SK-N-SH treated with all-trans-retinoic acid at 6 μM for 48 hours (cell line): ENCODE measurements around the gene RAB2B.

Experiments used
- ATAC-seq: fragments of 200-7000 bp; cut with Tn5 transposase; 3 replicates; pipeline ENCODE4 v1.9.1; 2020; ENCODE audit warnings: mild to moderate bottlenecking, moderate library complexity
- ARNTL ChIP-seq: fragments of 450-650 bp; formaldehyde crosslinking; IDR thresholded peaks from 2 replicates; pipeline ENCODE4 v1.5.0; 2020; ENCODE audit warnings: low read depth, mild to moderate bottlenecking, moderate library complexity, borderline replicate concordance
- BACH2 ChIP-seq: fragments of 250-450 bp; sonication (Bioruptor Pico); IDR thresholded peaks from 2 replicates; pipeline ENCODE4 v1.9.0; 2021; ENCODE audit warnings: mild to moderate bottlenecking, borderline replicate concordance
- CREB5 ChIP-seq: fragments of 250-450 bp; sonication (Bioruptor Pico); IDR thresholded peaks from 2 replicates; pipeline ENCODE4 v1.5.1; 2020; ENCODE audit warnings: low read depth, mild to moderate bottlenecking, moderate library complexity
- CSDC2 ChIP-seq: fragments of 250-450 bp; sonication (Bioruptor Pico); IDR thresholded peaks from 2 replicates; pipeline ENCODE4 v1.5.0; 2020; ENCODE audit warnings: mild to moderate bottlenecking, moderate library complexity
- CSRNP3 ChIP-seq: fragments of 250-450 bp; sonication (Bioruptor Pico); IDR thresholded peaks from 2 replicates; pipeline ENCODE4 v1.5.1; 2021; ENCODE audit warnings: mild to moderate bottlenecking, moderate library complexity
- ESRRG ChIP-seq: fragments of 250-450 bp; sonication (Bioruptor Pico); IDR thresholded peaks from 2 replicates; pipeline ENCODE4 v1.6.1; 2021; ENCODE audit warnings: mild to moderate bottlenecking
- GLIS3 ChIP-seq: fragments of 250-450 bp; sonication (Bioruptor Pico); IDR thresholded peaks from 2 replicates; pipeline ENCODE4 v1.5.0; 2020; ENCODE audit warnings: mild to moderate bottlenecking, moderate library complexity
- ISL1 ChIP-seq: fragments of 250-450 bp; sonication (Bioruptor Pico); IDR thresholded peaks from 2 replicates; pipeline ENCODE4 v2.1.2; 2022; ENCODE audit warnings: mild to moderate bottlenecking, moderate library complexity
- OSR1 ChIP-seq: fragments of 250-450 bp; sonication (Bioruptor Pico); IDR thresholded peaks from 2 replicates; pipeline ENCODE4 v1.8.0; 2022; ENCODE audit warnings: moderate library complexity, mild to moderate bottlenecking, inconsistent platforms
- POU6F1 ChIP-seq: fragments of 250-450 bp; sonication (Bioruptor Pico); IDR thresholded peaks from 2 replicates; pipeline ENCODE4 v1.8.0; 2021; ENCODE audit warnings: low read depth, mild to moderate bottlenecking, moderate library complexity, borderline replicate concordance
- PPARA ChIP-seq: fragments of 250-450 bp; sonication (Bioruptor Pico); IDR thresholded peaks from 2 replicates; pipeline ENCODE4 v1.5.0; 2020; ENCODE audit warnings: mild to moderate bottlenecking, borderline replicate concordance
- RARB ChIP-seq: fragments of 250-450 bp; sonication (Bioruptor Pico); IDR thresholded peaks from 2 replicates; pipeline ENCODE4 v1.8.0; 2021; ENCODE audit warnings: mild to moderate bottlenecking, moderate library complexity
- SNAI2 ChIP-seq: fragments of 250-450 bp; sonication (Bioruptor Pico); IDR thresholded peaks from 2 replicates; pipeline ENCODE4 v1.5.0; 2020; ENCODE audit warnings: mild to moderate bottlenecking, moderate library complexity
- TCF4 ChIP-seq: fragments of 250-450 bp; sonication (Bioruptor Pico); IDR thresholded peaks from 2 replicates; pipeline ENCODE4 v1.8.0; 2021; ENCODE audit warnings: mild to moderate bottlenecking, moderate library complexity, borderline replicate concordance
- TOX ChIP-seq: fragments of 250-450 bp; sonication (Bioruptor Pico); IDR thresholded peaks from 2 replicates; pipeline ENCODE4 v1.8.0; 2021; ENCODE audit warnings: mild to moderate bottlenecking, moderate library complexity, borderline replicate concordance
- ZC3H10 ChIP-seq: fragments of 250-450 bp; sonication (Bioruptor Pico); IDR thresholded peaks from 2 replicates; pipeline ENCODE4 v1.5.1; 2021; ENCODE audit warnings: mild to moderate bottlenecking, moderate library complexity
- ZFP3 ChIP-seq: fragments of 250-450 bp; sonication (Bioruptor Pico); IDR thresholded peaks from 2 replicates; pipeline ENCODE4 v1.5.0; 2020; ENCODE audit warnings: mild to moderate bottlenecking, moderate library complexity
- ZFP30 ChIP-seq: fragments of 450-650 bp; formaldehyde crosslinking; IDR thresholded peaks from 2 replicates; pipeline ENCODE4 v1.5.0; 2022; ENCODE audit warnings: mild to moderate bottlenecking, moderate library complexity
- ZNF565 ChIP-seq: fragments of 450-650 bp; formaldehyde crosslinking; conservative IDR thresholded peaks from 2 replicates; pipeline ENCODE4 v1.5.0; 2020; ENCODE audit warnings: low read depth, mild to moderate bottlenecking, moderate library complexity
- ZNF70 ChIP-seq: fragments of 450-650 bp; formaldehyde crosslinking; IDR thresholded peaks from 2 replicates; pipeline ENCODE4 v1.5.0; 2020; ENCODE audit warnings: mild to moderate bottlenecking, moderate library complexity
- ZNF8 ChIP-seq: fragments of 450-650 bp; formaldehyde crosslinking; IDR thresholded peaks from 2 replicates; pipeline ENCODE4 v1.5.0; 2020; ENCODE audit warnings: mild to moderate bottlenecking, moderate library complexity
- TF ChIP-seq, protein P1 (sequence below): fragments of 250-450 bp; sonication (Bioruptor Pico); IDR thresholded peaks from 2 replicates; pipeline ENCODE4 v1.5.0; 2020; ENCODE audit warnings: mild to moderate bottlenecking, moderate library complexity
- TF ChIP-seq, protein P2 (sequence below): fragments of 250-450 bp; sonication (Bioruptor Pico); IDR thresholded peaks from 2 replicates; pipeline ENCODE4 v1.8.0; 2020; ENCODE audit warnings: mild to moderate bottlenecking, moderate library complexity, borderline replicate concordance

RAB2B gene

DNA sequence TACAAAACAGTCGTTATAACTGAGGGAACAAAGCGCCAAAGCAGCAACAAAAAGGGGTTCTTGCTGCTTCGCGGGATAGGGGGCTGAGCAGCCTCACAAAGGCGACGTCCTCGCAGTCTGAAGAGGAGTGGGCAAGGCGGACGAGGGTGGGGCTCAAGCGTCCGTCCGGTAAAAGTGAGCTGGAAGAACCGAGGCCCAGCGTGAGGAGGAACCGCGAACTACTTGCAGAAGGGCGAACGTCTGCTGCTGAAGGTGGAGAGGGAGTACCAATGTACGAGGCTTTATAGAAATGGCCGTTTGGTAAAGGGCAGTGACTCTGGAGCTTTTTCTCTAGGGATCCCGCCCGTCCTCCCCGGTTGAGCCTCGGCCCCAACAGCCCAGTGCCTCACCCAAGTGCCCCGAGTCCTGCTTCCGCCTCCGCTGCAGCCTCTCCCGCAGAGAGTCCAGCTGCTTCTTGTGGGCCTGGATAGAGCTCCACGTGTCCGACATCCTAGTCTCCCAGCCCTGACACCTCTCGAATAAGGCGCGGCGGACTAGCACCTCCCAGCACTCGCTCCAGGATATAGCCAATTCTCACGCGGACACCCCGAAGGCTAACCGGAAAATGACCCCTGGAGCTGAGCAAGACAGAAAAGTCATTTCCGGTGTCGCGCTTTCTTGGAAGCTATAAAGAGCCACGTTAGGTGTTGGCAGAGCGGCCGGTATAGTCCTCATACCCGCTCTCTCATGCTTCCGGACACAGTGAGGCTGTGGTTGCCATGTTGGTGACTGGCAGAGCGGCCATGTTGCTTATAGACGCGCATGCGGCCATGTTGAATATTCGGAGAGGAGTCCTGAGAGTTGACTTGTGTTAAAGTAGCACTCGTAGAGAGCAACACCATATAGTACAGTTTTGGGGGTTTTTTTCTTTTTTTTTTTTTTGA, 34.2 kb upstream of the RAB2B start, which contains the start of gene METTL3:
Gene METTL3 (minus strand): TSS at position 606 of the 923 bp plus-strand sequence. CDS start 117 bp downstream, at position 489.
- no peak for TF ChIP-seq CREB5 (CRISPR knock-in tag)
- no peak for TF ChIP-seq RARB (CRISPR knock-in tag)
- no peak for TF ChIP-seq POU6F1 (CRISPR knock-in tag)
- TF ChIP-seq PPARA: no peak
- 0 out of 2 replicates have a peak, but pooled peaks have one; percentile 48 for TF ChIP-seq ZFP3
- TF ChIP-seq, protein P1, sequence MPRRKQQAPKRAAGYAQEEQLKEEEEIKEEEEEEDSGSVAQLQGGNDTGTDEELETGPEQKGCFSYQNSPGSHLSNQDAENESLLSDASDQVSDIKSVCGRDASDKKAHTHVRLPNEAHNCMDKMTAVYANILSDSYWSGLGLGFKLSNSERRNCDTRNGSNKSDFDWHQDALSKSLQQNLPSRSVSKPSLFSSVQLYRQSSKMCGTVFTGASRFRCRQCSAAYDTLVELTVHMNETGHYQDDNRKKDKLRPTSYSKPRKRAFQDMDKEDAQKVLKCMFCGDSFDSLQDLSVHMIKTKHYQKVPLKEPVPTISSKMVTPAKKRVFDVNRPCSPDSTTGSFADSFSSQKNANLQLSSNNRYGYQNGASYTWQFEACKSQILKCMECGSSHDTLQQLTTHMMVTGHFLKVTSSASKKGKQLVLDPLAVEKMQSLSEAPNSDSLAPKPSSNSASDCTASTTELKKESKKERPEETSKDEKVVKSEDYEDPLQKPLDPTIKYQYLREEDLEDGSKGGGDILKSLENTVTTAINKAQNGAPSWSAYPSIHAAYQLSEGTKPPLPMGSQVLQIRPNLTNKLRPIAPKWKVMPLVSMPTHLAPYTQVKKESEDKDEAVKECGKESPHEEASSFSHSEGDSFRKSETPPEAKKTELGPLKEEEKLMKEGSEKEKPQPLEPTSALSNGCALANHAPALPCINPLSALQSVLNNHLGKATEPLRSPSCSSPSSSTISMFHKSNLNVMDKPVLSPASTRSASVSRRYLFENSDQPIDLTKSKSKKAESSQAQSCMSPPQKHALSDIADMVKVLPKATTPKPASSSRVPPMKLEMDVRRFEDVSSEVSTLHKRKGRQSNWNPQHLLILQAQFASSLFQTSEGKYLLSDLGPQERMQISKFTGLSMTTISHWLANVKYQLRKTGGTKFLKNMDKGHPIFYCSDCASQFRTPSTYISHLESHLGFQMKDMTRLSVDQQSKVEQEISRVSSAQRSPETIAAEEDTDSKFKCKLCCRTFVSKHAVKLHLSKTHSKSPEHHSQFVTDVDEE (CRISPR knock-in tag): peak; percentile 97
- peak; percentile 46 for TF ChIP-seq ZNF70 (CRISPR knock-in tag)
- TF ChIP-seq ZFP30 (CRISPR knock-in tag): no peak
- TF ChIP-seq TOX (CRISPR knock-in tag): 0 out of 2 replicates have a peak, but pooled peaks have one; percentile 18
- no peak for TF ChIP-seq OSR1
- no peak for TF ChIP-seq ESRRG (CRISPR knock-in tag)
- no peak for TF ChIP-seq ARNTL
- TF ChIP-seq SNAI2 (CRISPR knock-in tag): peak; percentile 84; the same call in 1 of the 2 replicates
- 0 out of 2 replicates have a peak, but pooled peaks have one; percentile 82 for TF ChIP-seq CSDC2 (CRISPR knock-in tag)
- no peak for TF ChIP-seq BACH2
- TF ChIP-seq ZC3H10 (CRISPR knock-in tag): no peak
- TF ChIP-seq TCF4 (CRISPR knock-in tag): no peak
- TF ChIP-seq, protein P2, sequence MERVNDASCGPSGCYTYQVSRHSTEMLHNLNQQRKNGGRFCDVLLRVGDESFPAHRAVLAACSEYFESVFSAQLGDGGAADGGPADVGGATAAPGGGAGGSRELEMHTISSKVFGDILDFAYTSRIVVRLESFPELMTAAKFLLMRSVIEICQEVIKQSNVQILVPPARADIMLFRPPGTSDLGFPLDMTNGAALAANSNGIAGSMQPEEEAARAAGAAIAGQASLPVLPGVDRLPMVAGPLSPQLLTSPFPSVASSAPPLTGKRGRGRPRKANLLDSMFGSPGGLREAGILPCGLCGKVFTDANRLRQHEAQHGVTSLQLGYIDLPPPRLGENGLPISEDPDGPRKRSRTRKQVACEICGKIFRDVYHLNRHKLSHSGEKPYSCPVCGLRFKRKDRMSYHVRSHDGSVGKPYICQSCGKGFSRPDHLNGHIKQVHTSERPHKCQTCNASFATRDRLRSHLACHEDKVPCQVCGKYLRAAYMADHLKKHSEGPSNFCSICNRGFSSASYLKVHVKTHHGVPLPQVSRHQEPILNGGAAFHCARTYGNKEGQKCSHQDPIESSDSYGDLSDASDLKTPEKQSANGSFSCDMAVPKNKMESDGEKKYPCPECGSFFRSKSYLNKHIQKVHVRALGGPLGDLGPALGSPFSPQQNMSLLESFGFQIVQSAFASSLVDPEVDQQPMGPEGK (CRISPR knock-in tag): no peak
- TF ChIP-seq ISL1 (CRISPR knock-in tag): peak; percentile 49
- TF ChIP-seq ZNF8: no peak
- no peak for TF ChIP-seq CSRNP3 (CRISPR knock-in tag)
- 0 out of 2 replicates have a peak, but pooled peaks have one; percentile 46 for TF ChIP-seq ZNF565
- no peak for TF ChIP-seq GLIS3

More for the DNA sequence above, 34.2 kb upstream of the RAB2B start, which contains the start of gene METTL3:
- peak; percentile 99 for ATAC-seq
